Natural killer cell (primary cell): Measurements from ENCODE around the gene ZNF580. TPM values are rescaled to one million over a fixed set of nuclear protein-coding genes. Genes with fewer than 3 reads are reported as not detected.
A peak's percentile ranks its signal among the peaks of the same experiment; 100 is the strongest.

ENCODE experiments used
- ATAC-seq, 3 donors: fragments of 150-1000 bp in 2 of 3; fragments of 200-7000 bp in 1 of 3; cut with Tn5 transposase; 1 replicate in 1 of 3; 2 replicates in 2 of 3; pipeline ENCODE4 v1.10.0; 2021; ENCODE audit warnings: mild to moderate bottlenecking in 2 of 3, moderate library complexity in 2 of 3
- DNase-seq, 2 donors: peaks; one replicate each; pipeline versions ENCODE4 v3.0.0 to v3.0.0-alpha.2; 2013 to 2021; ENCODE audit warnings: mixed read lengths in 1 of 2
- H3K27ac ChIP-seq: one replicate; pipeline ENCODE4 v1.5.1; 2013; ENCODE audit warnings: mild to moderate bottlenecking, low read length
- H3K27me3 ChIP-seq: one replicate; pipeline ENCODE4 v1.6.1; 2013; ENCODE audit warnings: low read length; ENCODE audit not compliant: control insufficient read depth, insufficient read depth
- H3K36me3 ChIP-seq: one replicate; pipeline ENCODE4 v1.6.1; 2013; ENCODE audit warnings: low read length; ENCODE audit not compliant: control insufficient read depth, insufficient read depth
- H3K4me1 ChIP-seq: one replicate; pipeline ENCODE4 v1.6.1; 2013; ENCODE audit warnings: low read length; ENCODE audit not compliant: control insufficient read depth, insufficient read depth
- H3K4me3 ChIP-seq: one replicate; pipeline ENCODE4 v1.5.1; 2013; ENCODE audit warnings: low read length
- H3K9me3 ChIP-seq: one replicate; pipeline ENCODE4 v1.6.1; 2013; ENCODE audit warnings: low read length; ENCODE audit not compliant: control insufficient read depth, insufficient read depth
- H3K27ac Mint-ChIP-seq, 2 donors: one replicate each; pipeline ENCODE4 v1.8.0; 2022; ENCODE audit warnings: mild to moderate bottlenecking in 2 of 2, mixed read lengths in 2 of 2, moderate library complexity in 1 of 2
- H3K27me3 Mint-ChIP-seq, 2 donors: one replicate each; pipeline ENCODE4 v1.8.0; 2022; ENCODE audit warnings: low read depth in 2 of 2, mixed read lengths in 2 of 2
- H3K36me3 Mint-ChIP-seq: one replicate; pipeline ENCODE4 v1.8.0; 2022; ENCODE audit warnings: mixed read lengths
- H3K4me1 Mint-ChIP-seq, 2 donors: one replicate each; pipeline ENCODE4 v1.8.0; 2022; ENCODE audit warnings: mixed read lengths in 2 of 2
- H3K4me3 Mint-ChIP-seq: one replicate; pipeline ENCODE4 v1.8.0; 2022; ENCODE audit warnings: mild to moderate bottlenecking, moderate library complexity, mixed read lengths
- H3K9me3 Mint-ChIP-seq, 2 donors: one replicate each; pipeline ENCODE4 v1.8.0; 2022; ENCODE audit warnings: mixed read lengths in 2 of 2
- WGBS: methylation state at CpG from one replicate; pipeline ENCODE4 v1.1.7; 2013; ENCODE audit warnings: missing lambda C conversion rate; ENCODE audit not compliant: insufficient coverage; 5-methylcytosine and 5-hydroxymethylcytosine counted together
- intact Hi-C: fragments of 100-400 bp; cut with micrococcal nuclease; formaldehyde crosslinking; loops from one replicate; pipeline ENCODE4 v1.14.2; 2022
- total RNA-seq, 4 donors: library from RNA; stranded (reverse); fragments of 120-200 nt in 1 of 4; gene quantifications; one replicate each; pipeline versions ENCODE4 v1.2.3 to v1.2.4, GENCODE V29; 2013 to 2022
- TF ChIP-seq, protein P1 (sequence below): fragments of 200-600 bp; IDR thresholded peaks from one replicate; pipeline ENCODE4 v1.8.0; 2022; ENCODE audit warnings: antibody characterized with exemption

Gene ZNF580
- total RNA-seq, 3 donors from 2014 or later (not counting 1 experiment from before 2014, with no cell fraction given): 38.0 to 46.0 (median 40.0) TPM

DNA sequence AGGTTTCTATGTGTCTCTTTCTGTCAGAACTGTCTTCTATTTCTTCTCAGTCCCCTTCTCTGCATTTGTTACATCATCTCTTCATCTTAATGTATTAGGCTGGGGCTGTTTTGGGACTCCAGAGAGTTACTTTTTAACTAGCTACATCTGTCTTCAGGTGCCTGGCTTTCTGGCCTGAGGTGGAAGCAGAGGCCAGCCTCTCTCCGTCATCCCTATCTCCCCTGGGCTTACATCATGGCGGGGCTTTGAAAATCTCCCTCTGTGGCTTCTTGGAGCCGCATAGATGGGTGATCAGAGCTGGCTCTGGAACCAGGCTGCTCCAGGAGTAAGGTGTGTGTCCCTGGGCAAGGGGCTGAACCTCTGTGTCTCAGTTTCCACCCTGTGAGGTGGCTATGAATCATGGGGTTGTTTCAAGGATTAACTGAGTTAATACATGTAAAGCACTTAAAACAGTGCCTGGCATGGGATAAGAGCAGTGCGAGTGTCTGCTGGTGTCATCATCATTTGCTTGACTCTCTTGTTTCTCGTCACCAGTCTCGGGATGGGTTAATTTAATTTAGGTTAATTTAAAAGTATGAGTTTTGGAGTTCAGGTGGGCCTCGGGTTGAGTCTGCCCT is 36.2 kb downstream of the ZNF580 start:
- H3K27ac Mint-ChIP-seq: peak overlapping the region; percentile 88 to 99
- DNase-seq: no peak
- peaks cover 59% of the 10 kb centered on the region for H3K4me1 ChIP-seq

DNA sequence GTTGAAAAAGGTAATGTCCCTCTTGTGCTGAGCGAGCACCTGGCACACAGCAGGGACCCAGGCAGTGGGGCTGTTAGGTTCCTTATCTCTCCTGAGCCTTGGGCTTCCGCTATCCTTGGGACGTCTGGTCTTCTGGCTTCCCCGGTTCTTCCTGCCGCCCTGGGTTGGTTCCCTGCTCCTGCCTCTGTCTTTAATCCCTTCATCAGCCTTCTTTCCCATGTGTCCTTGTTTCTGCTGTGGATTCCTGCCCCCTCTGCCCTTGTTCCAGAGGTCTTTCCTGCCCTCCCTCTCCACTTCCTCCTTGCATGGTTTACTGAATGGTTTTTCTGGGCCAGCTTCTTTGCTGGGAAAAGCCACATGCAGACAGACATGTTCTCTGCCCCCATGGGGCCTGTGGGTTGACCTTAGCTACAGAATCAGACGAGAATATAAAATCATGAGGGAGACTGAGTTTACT is 36.8 kb downstream of the ZNF580 start:
- ATAC-seq: no peak
- Mint-ChIP-seq H3K36me3 (no peaks in the 10 kb centered on the region), H3K27ac (peak overlapping the region; percentile 65 to 88), H3K27me3 (no peaks in the 10 kb centered on the region), H3K4me1 (peaks cover 45 to 49% of the 10 kb centered on the region in 2 donors), H3K9me3 (no peaks in the 10 kb centered on the region), H3K4me3 (peak overlapping the region; percentile 29)
- Histone ChIP-seq H3K27ac (peak overlapping the region; percentile 76), H3K4me1 (peaks cover 59% of the 10 kb centered on the region), H3K9me3 (no peaks in the 10 kb centered on the region), H3K4me3 (no peak overlapping the region), H3K36me3 (peaks cover 41% of the 10 kb centered on the region), H3K27me3 (no peaks in the 10 kb centered on the region)
- TF ChIP-seq, protein P1, sequence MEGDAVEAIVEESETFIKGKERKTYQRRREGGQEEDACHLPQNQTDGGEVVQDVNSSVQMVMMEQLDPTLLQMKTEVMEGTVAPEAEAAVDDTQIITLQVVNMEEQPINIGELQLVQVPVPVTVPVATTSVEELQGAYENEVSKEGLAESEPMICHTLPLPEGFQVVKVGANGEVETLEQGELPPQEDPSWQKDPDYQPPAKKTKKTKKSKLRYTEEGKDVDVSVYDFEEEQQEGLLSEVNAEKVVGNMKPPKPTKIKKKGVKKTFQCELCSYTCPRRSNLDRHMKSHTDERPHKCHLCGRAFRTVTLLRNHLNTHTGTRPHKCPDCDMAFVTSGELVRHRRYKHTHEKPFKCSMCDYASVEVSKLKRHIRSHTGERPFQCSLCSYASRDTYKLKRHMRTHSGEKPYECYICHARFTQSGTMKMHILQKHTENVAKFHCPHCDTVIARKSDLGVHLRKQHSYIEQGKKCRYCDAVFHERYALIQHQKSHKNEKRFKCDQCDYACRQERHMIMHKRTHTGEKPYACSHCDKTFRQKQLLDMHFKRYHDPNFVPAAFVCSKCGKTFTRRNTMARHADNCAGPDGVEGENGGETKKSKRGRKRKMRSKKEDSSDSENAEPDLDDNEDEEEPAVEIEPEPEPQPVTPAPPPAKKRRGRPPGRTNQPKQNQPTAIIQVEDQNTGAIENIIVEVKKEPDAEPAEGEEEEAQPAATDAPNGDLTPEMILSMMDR: no peak
- no peak for DNase-seq
- intact Hi-C loops: no loop called here
- 83% methylated on average over 6 of the region's 6 CpGs for WGBS

More for the DNA sequence above, 36.2 kb downstream of the ZNF580 start:
- Histone ChIP-seq H3K9me3 (no peaks in the 10 kb centered on the region), H3K4me3 (no peak overlapping the region), H3K27me3 (no peaks in the 10 kb centered on the region), H3K36me3 (peaks cover 40% of the 10 kb centered on the region), H3K27ac (peak overlapping the region; percentile 76)
- no peak for ATAC-seq
- peaks cover 45 to 49% of the 10 kb centered on the region in 2 donors for H3K4me1 Mint-ChIP-seq
- 89% methylated on average over 7 of the region's 7 CpGs for WGBS
- peak overlapping the region; percentile 93 for H3K4me3 Mint-ChIP-seq
- no peaks in the 10 kb centered on the region for H3K36me3 Mint-ChIP-seq
- intact Hi-C loops: no loop called here
- H3K27me3 Mint-ChIP-seq: no peaks in the 10 kb centered on the region
- no peaks in the 10 kb centered on the region for H3K9me3 Mint-ChIP-seq
- TF ChIP-seq, protein P1: no peak

DNA sequence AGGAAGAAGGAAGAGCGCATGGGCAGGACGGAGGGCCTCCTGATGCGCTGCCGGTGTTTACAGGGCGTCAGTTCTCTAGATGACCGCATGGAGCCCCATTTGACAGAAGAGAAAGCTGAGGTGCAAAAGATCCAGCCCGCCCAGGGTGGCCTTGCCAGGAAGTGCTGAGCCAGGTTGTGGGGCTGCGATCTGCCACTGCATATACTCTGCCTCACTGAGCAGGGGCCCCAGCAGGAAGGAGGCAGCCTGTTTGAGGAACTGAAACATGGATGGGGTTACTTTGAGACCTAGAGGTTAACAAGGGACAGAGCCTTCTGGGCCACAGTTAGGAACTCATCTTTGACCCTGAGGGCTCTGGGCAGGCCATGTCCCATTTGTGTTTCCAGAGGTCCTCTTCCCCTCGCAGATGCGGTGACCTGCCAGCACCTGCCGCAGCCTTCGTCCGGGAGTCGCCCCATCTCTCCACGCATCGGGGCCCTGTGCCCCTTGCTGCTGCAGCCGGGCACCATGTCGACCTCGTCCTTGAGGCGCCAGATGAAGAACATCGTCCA is 37.4 kb downstream of the ZNF580 start:
- intact Hi-C loops: no loop called here
- peak overlapping the region; percentile 18 to 65 for H3K27ac Mint-ChIP-seq
- Histone ChIP-seq H3K4me1 (peaks cover 59% of the 10 kb centered on the region), H3K36me3 (peaks cover 41% of the 10 kb centered on the region), H3K27ac (peak overlapping the region; percentile 76), H3K9me3 (no peaks in the 10 kb centered on the region), H3K27me3 (no peaks in the 10 kb centered on the region), H3K4me3 (no peak overlapping the region)
- no peak for DNase-seq
- no peaks in the 10 kb centered on the region for H3K9me3 Mint-ChIP-seq
- WGBS: 77% methylated on average over 21 of the region's 21 CpGs
- peak overlapping the region; percentile 29 for H3K4me3 Mint-ChIP-seq
- peaks cover 43 to 49% of the 10 kb centered on the region in 2 donors for H3K4me1 Mint-ChIP-seq
- TF ChIP-seq, protein P1: no peak
- no peak for ATAC-seq
- H3K27me3 Mint-ChIP-seq: no peaks in the 10 kb centered on the region
- H3K36me3 Mint-ChIP-seq: no peaks in the 10 kb centered on the region
